GM23338 (cell line): ENCODE data around the gene TCF12. TPM values are rescaled to one million over a fixed set of nuclear protein-coding genes. Genes with fewer than 3 reads are reported as not detected.

Source experiments
- ATAC-seq: fragments of 200-7000 bp; cut with Tn5 transposase; 3 replicates; pipeline ENCODE4 v1.9.1; 2020
- DNase-seq: peaks from one replicate; pipeline ENCODE4 v3.0.0-alpha.2; 2015; ENCODE audit warnings: low spot score
- H2AFZ ChIP-seq: fragments of 200-600 bp; sonication (generic); 2 replicates; pipeline ENCODE4 v1.8.0; 2016; ENCODE audit warnings: antibody characterized with exemption, mild to moderate bottlenecking, moderate library complexity
- H3F3A ChIP-seq: fragments of 200-600 bp; sonication (generic); replicated peaks from 2 replicates; pipeline ENCODE4 v1.8.0; 2017; ENCODE audit warnings: antibody characterized with exemption, mixed run types, low read depth
- H3K27ac ChIP-seq: fragments of 200-600 bp; sonication (generic); 2 replicates; pipeline ENCODE4 v1.6.1; 2016; ENCODE audit warnings: low read depth
- H3K27me3 ChIP-seq: fragments of 200-600 bp; sonication (generic); 2 replicates; pipeline ENCODE4 v1.8.0; 2016; ENCODE audit warnings: mild to moderate bottlenecking, mixed run types, moderate library complexity; ENCODE audit not compliant: insufficient read depth
- H3K36me3 ChIP-seq: fragments of 200-600 bp; sonication (generic); 2 replicates; pipeline ENCODE4 v1.8.0; 2016; ENCODE audit warnings: mild to moderate bottlenecking; ENCODE audit not compliant: insufficient read depth
- H3K4me1 ChIP-seq: fragments of 200-600 bp; sonication (generic); 2 replicates; pipeline ENCODE4 v1.8.0; 2016; ENCODE audit warnings: mild to moderate bottlenecking, moderate library complexity; ENCODE audit not compliant: insufficient read depth
- H3K4me2 ChIP-seq: fragments of 200-600 bp; sonication (generic); 2 replicates; pipeline ENCODE4 v1.7.1; 2017; ENCODE audit warnings: mixed run types
- H3K4me3 ChIP-seq: fragments of 200-600 bp; sonication (generic); 2 replicates; pipeline ENCODE4 v1.6.1; 2016; ENCODE audit warnings: mixed run types
- H3K79me2 ChIP-seq: fragments of 200-600 bp; sonication (generic); replicated peaks from 2 replicates; pipeline ENCODE4 v1.8.0; 2017; ENCODE audit warnings: mild to moderate bottlenecking; ENCODE audit not compliant: insufficient read depth
- H3K9me2 ChIP-seq: fragments of 200-600 bp; sonication (generic); 2 replicates; pipeline ENCODE4 v1.8.0; 2017; ENCODE audit not compliant: insufficient read depth
- H4K20me1 ChIP-seq: fragments of 200-600 bp; sonication (generic); replicated peaks from 2 replicates; pipeline ENCODE4 v1.8.0; 2017; ENCODE audit warnings: mild to moderate bottlenecking; ENCODE audit not compliant: insufficient read depth
- H3K27ac Mint-ChIP-seq: 2 replicates; pipeline ENCODE4 v1.8.0; 2020; ENCODE audit warnings: inconsistent platforms, mild to moderate bottlenecking, moderate library complexity, mixed read lengths
- H3K27me3 Mint-ChIP-seq: 3 replicates; pipeline ENCODE4 v1.8.0; 2022; ENCODE audit warnings: low read depth, mild to moderate bottlenecking, moderate library complexity, mixed read lengths, inconsistent platforms; ENCODE audit not compliant: insufficient read depth, poor library complexity
- H3K36me3 Mint-ChIP-seq: 3 replicates; pipeline ENCODE4 v1.8.0; 2021; ENCODE audit warnings: low read depth, mild to moderate bottlenecking, inconsistent platforms, moderate library complexity, mixed read lengths
- H3K4me1 Mint-ChIP-seq: 3 replicates; pipeline ENCODE4 v1.8.0; 2020; ENCODE audit warnings: mild to moderate bottlenecking, inconsistent platforms, mixed read lengths
- H3K4me3 Mint-ChIP-seq: 3 replicates; pipeline ENCODE4 v1.8.0; 2021; ENCODE audit warnings: moderate library complexity, mild to moderate bottlenecking, inconsistent platforms, mixed read lengths
- H3K9me3 Mint-ChIP-seq: 3 replicates; pipeline ENCODE4 v1.8.0; 2020; ENCODE audit warnings: moderate library complexity, mild to moderate bottlenecking, inconsistent platforms, mixed read lengths
- CREB1 ChIP-seq: fragments of 250-450 bp; sonication (Bioruptor Pico); IDR thresholded peaks from 2 replicates; pipeline ENCODE4 v1.5.0; 2020; ENCODE audit warnings: low read depth, mild to moderate bottlenecking, moderate library complexity
- EZH2 ChIP-seq: fragments of 200-600 bp; sonication (generic); IDR thresholded peaks from one replicate; pipeline ENCODE4 v1.8.0; 2017; ENCODE audit warnings: antibody characterized with exemption, mild to moderate bottlenecking, low read depth; ENCODE audit not compliant: unreplicated experiment
- EZH2phosphoT487 ChIP-seq: fragments of 200-600 bp; sonication (generic); IDR thresholded peaks from one replicate; pipeline ENCODE4 v1.8.1; 2018; ENCODE audit warnings: antibody characterized with exemption; ENCODE audit not compliant: unreplicated experiment
- JUNB ChIP-seq: IDR thresholded peaks from one replicate; pipeline ENCODE4 v1.6.1; 2016; ENCODE audit warnings: antibody characterized with exemption; ENCODE audit not compliant: unreplicated experiment
- NANOG ChIP-seq: IDR thresholded peaks from 2 replicates; pipeline ENCODE4 v1.6.1; 2016; ENCODE audit warnings: antibody characterized with exemption, borderline replicate concordance
- POLR2AphosphoS5 ChIP-seq: IDR thresholded peaks from 2 replicates; pipeline ENCODE4 v1.6.1; 2016; ENCODE audit warnings: antibody characterized with exemption, low read depth
- STAT1 ChIP-seq: IDR thresholded peaks from one replicate; pipeline ENCODE4 v1.6.1; 2016; ENCODE audit warnings: antibody characterized with exemption; ENCODE audit not compliant: unreplicated experiment
- ZNF114 ChIP-seq: fragments of 250-450 bp; sonication (Bioruptor Pico); IDR thresholded peaks from 2 replicates; pipeline ENCODE4 v1.5.0; 2020; ENCODE audit warnings: mild to moderate bottlenecking, moderate library complexity
- ZNF331 ChIP-seq: fragments of 250-450 bp; sonication (Bioruptor Pico); IDR thresholded peaks from 2 replicates; pipeline ENCODE4 v1.5.0; 2020; ENCODE audit warnings: low read depth, mild to moderate bottlenecking, moderate library complexity
- polyA plus RNA-seq: library from polyadenylated mRNA; unstranded; fragments of >200 nt; fragmentation: Nextera tagmentation; extraction: Ambion mirVana; gene quantifications from 2 replicates; pipeline ENCODE4 v1.2.1, GENCODE V29; 2016
- total RNA-seq: library from RNA; depleted of rRNA; stranded (reverse); fragments of >200 nt; shearing (Covaris generic); gene quantifications from 2 replicates; pipeline ENCODE4 v1.2.3, GENCODE V29; 2014
- TF ChIP-seq, protein P1 (sequence below), 2 experiments: fragments of 200-600 bp in 1 of 2; sonication (generic) in 1 of 2; conservative IDR thresholded peaks; 2 replicates each; pipeline versions ENCODE4 v1.5.1 to v1.6.1; 2016 to 2017; ENCODE audit warnings: antibody characterized with exemption in 2 of 2, low read depth in 2 of 2, mild to moderate bottlenecking in 2 of 2, moderate library complexity in 1 of 2
- TF ChIP-seq, protein P2 (sequence below): fragments of 250-450 bp; sonication (Bioruptor Pico); IDR thresholded peaks from 2 replicates; pipeline ENCODE4 v1.5.0; 2020; ENCODE audit warnings: mild to moderate bottlenecking, moderate library complexity
- TF ChIP-seq, protein P3 (sequence below): IDR thresholded peaks from 2 replicates; pipeline ENCODE4 v1.6.1; 2016; ENCODE audit warnings: antibody characterized with exemption
- TF ChIP-seq, protein P4 (sequence below): IDR thresholded peaks from one replicate; pipeline ENCODE4 v1.6.1; 2018; ENCODE audit warnings: antibody characterized with exemption; ENCODE audit not compliant: unreplicated experiment

The TCF12 gene
- total and polyA plus RNA-seq, 2 experiments from 2014 or later = 27.6 to 104 TPM

DNA sequence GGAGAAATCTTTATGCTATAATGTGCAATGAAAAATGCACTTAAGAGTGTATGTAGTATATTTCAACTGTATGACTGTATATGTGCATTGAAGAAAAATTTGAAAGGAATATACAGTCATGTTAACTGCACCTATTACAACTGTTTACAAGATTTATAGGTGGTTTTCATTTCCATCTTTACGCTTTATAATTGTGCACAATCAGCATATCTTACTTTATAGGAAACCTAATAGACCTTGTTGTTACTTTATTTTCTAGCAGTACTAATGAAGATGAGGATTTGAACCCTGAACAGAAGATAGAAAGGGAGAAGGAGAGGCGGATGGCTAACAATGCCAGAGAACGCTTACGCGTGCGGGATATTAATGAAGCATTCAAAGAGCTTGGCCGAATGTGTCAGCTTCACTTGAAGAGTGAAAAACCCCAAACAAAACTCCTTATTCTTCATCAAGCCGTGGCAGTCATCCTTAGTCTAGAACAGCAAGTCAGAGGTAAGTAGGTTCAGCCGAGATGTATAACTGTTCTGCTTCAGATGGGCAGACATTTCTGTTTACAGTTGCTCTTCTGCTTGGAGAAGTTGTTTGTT lies 354.4 kb downstream of the TCF12 start:
- H3K27me3 ChIP-seq = no peaks in the 10 kb centered on the region
- H3K79me2 ChIP-seq = no peaks in the 10 kb centered on the region; the same call in 1 of the 2 replicates
- H3K4me3 ChIP-seq = no peak overlapping the region
- H2AFZ ChIP-seq = no peak overlapping the region
- Mint-ChIP-seq H3K9me3 (no peaks in the 10 kb centered on the region; the same call in 2 of the 3 replicates), H3K4me3 (no peak overlapping the region), H3K4me1 (peaks cover under 1% of the 10 kb centered on the region; the same call in 1 of the 3 replicates), H3K27ac (no peak overlapping the region), H3K27me3 (peaks cover 5% of the 10 kb centered on the region), H3K36me3 (peaks cover 62% of the 10 kb centered on the region)
- DNase-seq (no peak), ATAC-seq (no peak)
- no peak overlapping the region for H3K4me2 ChIP-seq
- TF ChIP-seq EZH2phosphoT487 (no peak), CREB1 (CRISPR knock-in tag) (no peak), ZNF331 (CRISPR knock-in tag) (no peak), NANOG (no peak), JUNB (no peak), EZH2 (no peak), ZNF114 (CRISPR knock-in tag) (no peak), POLR2AphosphoS5 (no peak), STAT1 (no peak)
- TF ChIP-seq, protein P1, sequence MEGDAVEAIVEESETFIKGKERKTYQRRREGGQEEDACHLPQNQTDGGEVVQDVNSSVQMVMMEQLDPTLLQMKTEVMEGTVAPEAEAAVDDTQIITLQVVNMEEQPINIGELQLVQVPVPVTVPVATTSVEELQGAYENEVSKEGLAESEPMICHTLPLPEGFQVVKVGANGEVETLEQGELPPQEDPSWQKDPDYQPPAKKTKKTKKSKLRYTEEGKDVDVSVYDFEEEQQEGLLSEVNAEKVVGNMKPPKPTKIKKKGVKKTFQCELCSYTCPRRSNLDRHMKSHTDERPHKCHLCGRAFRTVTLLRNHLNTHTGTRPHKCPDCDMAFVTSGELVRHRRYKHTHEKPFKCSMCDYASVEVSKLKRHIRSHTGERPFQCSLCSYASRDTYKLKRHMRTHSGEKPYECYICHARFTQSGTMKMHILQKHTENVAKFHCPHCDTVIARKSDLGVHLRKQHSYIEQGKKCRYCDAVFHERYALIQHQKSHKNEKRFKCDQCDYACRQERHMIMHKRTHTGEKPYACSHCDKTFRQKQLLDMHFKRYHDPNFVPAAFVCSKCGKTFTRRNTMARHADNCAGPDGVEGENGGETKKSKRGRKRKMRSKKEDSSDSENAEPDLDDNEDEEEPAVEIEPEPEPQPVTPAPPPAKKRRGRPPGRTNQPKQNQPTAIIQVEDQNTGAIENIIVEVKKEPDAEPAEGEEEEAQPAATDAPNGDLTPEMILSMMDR (conservative IDR thresholded peaks at IDR 0.05; ENCODE audit: low read depth in 2 of 2) = no peak
- TF ChIP-seq, protein P2, sequence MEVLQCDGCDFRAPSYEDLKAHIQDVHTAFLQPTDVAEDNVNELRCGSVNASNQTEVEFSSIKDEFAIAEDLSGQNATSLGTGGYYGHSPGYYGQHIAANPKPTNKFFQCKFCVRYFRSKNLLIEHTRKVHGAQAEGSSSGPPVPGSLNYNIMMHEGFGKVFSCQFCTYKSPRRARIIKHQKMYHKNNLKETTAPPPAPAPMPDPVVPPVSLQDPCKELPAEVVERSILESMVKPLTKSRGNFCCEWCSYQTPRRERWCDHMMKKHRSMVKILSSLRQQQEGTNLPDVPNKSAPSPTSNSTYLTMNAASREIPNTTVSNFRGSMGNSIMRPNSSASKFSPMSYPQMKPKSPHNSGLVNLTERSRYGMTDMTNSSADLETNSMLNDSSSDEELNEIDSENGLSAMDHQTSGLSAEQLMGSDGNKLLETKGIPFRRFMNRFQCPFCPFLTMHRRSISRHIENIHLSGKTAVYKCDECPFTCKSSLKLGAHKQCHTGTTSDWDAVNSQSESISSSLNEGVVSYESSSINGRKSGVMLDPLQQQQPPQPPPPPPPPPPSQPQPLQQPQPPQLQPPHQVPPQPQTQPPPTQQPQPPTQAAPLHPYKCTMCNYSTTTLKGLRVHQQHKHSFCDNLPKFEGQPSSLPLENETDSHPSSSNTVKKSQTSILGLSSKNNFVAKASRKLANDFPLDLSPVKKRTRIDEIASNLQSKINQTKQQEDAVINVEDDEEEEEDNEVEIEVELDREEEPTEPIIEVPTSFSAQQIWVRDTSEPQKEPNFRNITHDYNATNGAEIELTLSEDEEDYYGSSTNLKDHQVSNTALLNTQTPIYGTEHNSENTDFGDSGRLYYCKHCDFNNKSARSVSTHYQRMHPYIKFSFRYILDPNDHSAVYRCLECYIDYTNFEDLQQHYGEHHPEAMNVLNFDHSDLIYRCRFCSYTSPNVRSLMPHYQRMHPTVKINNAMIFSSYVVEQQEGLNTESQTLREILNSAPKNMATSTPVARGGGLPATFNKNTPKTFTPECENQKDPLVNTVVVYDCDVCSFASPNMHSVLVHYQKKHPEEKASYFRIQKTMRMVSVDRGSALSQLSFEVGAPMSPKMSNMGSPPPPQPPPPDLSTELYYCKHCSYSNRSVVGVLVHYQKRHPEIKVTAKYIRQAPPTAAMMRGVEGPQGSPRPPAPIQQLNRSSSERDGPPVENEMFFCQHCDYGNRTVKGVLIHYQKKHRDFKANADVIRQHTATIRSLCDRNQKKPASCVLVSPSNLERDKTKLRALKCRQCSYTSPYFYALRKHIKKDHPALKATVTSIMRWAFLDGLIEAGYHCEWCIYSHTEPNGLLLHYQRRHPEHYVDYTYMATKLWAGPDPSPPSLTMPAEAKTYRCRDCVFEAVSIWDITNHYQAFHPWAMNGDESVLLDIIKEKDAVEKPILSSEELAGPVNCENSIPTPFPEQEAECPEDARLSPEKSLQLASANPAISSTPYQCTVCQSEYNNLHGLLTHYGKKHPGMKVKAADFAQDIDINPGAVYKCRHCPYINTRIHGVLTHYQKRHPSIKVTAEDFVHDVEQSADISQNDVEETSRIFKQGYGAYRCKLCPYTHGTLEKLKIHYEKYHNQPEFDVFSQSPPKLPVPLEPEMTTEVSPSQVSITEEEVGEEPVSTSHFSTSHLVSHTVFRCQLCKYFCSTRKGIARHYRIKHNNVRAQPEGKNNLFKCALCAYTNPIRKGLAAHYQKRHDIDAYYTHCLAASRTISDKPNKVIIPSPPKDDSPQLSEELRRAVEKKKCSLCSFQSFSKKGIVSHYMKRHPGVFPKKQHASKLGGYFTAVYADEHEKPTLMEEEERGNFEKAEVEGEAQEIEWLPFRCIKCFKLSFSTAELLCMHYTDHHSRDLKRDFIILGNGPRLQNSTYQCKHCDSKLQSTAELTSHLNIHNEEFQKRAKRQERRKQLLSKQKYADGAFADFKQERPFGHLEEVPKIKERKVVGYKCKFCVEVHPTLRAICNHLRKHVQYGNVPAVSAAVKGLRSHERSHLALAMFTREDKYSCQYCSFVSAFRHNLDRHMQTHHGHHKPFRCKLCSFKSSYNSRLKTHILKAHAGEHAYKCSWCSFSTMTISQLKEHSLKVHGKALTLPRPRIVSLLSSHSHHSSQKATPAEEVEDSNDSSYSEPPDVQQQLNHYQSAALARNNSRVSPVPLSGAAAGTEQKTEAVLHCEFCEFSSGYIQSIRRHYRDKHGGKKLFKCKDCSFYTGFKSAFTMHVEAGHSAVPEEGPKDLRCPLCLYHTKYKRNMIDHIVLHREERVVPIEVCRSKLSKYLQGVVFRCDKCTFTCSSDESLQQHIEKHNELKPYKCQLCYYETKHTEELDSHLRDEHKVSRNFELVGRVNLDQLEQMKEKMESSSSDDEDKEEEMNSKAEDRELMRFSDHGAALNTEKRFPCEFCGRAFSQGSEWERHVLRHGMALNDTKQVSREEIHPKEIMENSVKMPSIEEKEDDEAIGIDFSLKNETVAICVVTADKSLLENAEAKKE = no peak
- TF ChIP-seq, protein P3, sequence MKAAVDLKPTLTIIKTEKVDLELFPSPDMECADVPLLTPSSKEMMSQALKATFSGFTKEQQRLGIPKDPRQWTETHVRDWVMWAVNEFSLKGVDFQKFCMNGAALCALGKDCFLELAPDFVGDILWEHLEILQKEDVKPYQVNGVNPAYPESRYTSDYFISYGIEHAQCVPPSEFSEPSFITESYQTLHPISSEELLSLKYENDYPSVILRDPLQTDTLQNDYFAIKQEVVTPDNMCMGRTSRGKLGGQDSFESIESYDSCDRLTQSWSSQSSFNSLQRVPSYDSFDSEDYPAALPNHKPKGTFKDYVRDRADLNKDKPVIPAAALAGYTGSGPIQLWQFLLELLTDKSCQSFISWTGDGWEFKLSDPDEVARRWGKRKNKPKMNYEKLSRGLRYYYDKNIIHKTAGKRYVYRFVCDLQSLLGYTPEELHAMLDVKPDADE = no peak
- TF ChIP-seq, protein P4, sequence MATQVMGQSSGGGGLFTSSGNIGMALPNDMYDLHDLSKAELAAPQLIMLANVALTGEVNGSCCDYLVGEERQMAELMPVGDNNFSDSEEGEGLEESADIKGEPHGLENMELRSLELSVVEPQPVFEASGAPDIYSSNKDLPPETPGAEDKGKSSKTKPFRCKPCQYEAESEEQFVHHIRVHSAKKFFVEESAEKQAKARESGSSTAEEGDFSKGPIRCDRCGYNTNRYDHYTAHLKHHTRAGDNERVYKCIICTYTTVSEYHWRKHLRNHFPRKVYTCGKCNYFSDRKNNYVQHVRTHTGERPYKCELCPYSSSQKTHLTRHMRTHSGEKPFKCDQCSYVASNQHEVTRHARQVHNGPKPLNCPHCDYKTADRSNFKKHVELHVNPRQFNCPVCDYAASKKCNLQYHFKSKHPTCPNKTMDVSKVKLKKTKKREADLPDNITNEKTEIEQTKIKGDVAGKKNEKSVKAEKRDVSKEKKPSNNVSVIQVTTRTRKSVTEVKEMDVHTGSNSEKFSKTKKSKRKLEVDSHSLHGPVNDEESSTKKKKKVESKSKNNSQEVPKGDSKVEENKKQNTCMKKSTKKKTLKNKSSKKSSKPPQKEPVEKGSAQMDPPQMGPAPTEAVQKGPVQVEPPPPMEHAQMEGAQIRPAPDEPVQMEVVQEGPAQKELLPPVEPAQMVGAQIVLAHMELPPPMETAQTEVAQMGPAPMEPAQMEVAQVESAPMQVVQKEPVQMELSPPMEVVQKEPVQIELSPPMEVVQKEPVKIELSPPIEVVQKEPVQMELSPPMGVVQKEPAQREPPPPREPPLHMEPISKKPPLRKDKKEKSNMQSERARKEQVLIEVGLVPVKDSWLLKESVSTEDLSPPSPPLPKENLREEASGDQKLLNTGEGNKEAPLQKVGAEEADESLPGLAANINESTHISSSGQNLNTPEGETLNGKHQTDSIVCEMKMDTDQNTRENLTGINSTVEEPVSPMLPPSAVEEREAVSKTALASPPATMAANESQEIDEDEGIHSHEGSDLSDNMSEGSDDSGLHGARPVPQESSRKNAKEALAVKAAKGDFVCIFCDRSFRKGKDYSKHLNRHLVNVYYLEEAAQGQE = no peak
- H3F3A ChIP-seq = peaks cover 3% of the 10 kb centered on the region
- no peaks in the 10 kb centered on the region for H3K36me3 ChIP-seq
- no peaks in the 10 kb centered on the region for H3K9me2 ChIP-seq
- H3K27ac ChIP-seq = no peak overlapping the region
- H3K4me1 ChIP-seq = no peaks in the 10 kb centered on the region
- 0 out of 2 replicates have a peak, but pooled peaks cover 5% of the 10 kb centered on the region for H4K20me1 ChIP-seq
